Common myeloid progenitor, CD34-positive (primary cell): ENCODE data around the gene HOXB4. TPM values are rescaled to one million over a fixed set of nuclear protein-coding genes. Genes with fewer than 3 reads are reported as not detected.
A peak's percentile ranks its signal among the peaks of the same experiment; 100 is the strongest.

ENCODE experiments used
- CTCF ChIA-PET: fragments of 350-600 bp; sonication (Branson Sonifier 250); formaldehyde crosslinking; loops from one replicate; lab custom pipeline; 2021; ENCODE audit warnings: antibody characterized with exemption; lab: Charles Lee
- POLR2A ChIA-PET: fragments of 350-600 bp; sonication (Branson Sonifier 250); formaldehyde crosslinking; loops from one replicate; lab custom pipeline; 2021; ENCODE audit warnings: antibody characterized with exemption; lab: Charles Lee
- DNase-seq, 3 donors: peaks; one replicate each; pipeline versions ENCODE4 v3.0.0 to v3.0.0-alpha.2; 2013
- H3K27ac ChIP-seq, 2 experiments: 1 replicate in 1 of 2; 2 replicates in 1 of 2; pipeline ENCODE4 v1.7.0; 2013; ENCODE audit warnings: inconsistent platforms in 2 of 2, low read length in 2 of 2, mild to moderate bottlenecking in 2 of 2, low read depth in 1 of 2, moderate library complexity in 1 of 2; ENCODE audit not compliant: severe bottlenecking in 2 of 2, insufficient read depth in 1 of 2, poor library complexity in 1 of 2
- H3K27me3 ChIP-seq, 5 experiments: replicated peaks in 2 of 5; 1 replicate in 3 of 5; 2 replicates in 2 of 5; pipeline versions ENCODE4 v1.6.1 to v1.7.0; 2013; ENCODE audit warnings: low read length in 4 of 5, mild to moderate bottlenecking in 2 of 5, moderate library complexity in 2 of 5, inconsistent platforms in 1 of 5; ENCODE audit not compliant: insufficient read depth in 5 of 5, control insufficient read depth in 4 of 5
- H3K36me3 ChIP-seq, 4 experiments: 1 replicate in 2 of 4; 2 replicates in 2 of 4; pipeline versions ENCODE4 v1.6.1 to v1.7.0; 2013; ENCODE audit warnings: low read length in 3 of 4, control low read depth in 1 of 4, mild to moderate bottlenecking in 1 of 4; ENCODE audit not compliant: control insufficient read depth in 4 of 4, insufficient read depth in 4 of 4
- H3K4me1 ChIP-seq, 4 experiments: 1 replicate in 3 of 4; 2 replicates in 1 of 4; pipeline versions ENCODE4 v1.6.1 to v1.7.1; 2013; ENCODE audit warnings: low read length in 3 of 4, mild to moderate bottlenecking in 3 of 4, control low read depth in 1 of 4, inconsistent platforms in 1 of 4, moderate library complexity in 1 of 4; ENCODE audit not compliant: control insufficient read depth in 4 of 4, insufficient read depth in 4 of 4; ENCODE audit errors: control extremely low read depth in 1 of 4
- H3K4me3 ChIP-seq, 7 experiments: 1 replicate in 4 of 7; 2 replicates in 3 of 7; pipeline versions ENCODE4 v1.5.1 to v1.7.0; 2013; ENCODE audit warnings: mild to moderate bottlenecking in 7 of 7, low read length in 6 of 7, moderate library complexity in 6 of 7, inconsistent platforms in 2 of 7, low read depth in 2 of 7, control low read depth in 1 of 7; ENCODE audit not compliant: insufficient read depth in 4 of 7, control insufficient read depth in 1 of 7; ENCODE audit errors: extremely low read depth in 1 of 7
- H3K9me3 ChIP-seq, 5 experiments: 1 replicate in 4 of 5; 2 replicates in 1 of 5; pipeline versions ENCODE4 v1.6.1 to v1.7.1; 2013; ENCODE audit warnings: low read length in 4 of 5, mild to moderate bottlenecking in 2 of 5, inconsistent platforms in 1 of 5, low read depth in 1 of 5, moderate library complexity in 1 of 5; ENCODE audit not compliant: control insufficient read depth in 4 of 5, insufficient read depth in 2 of 5; ENCODE audit errors: control extremely low read depth in 1 of 5
- WGBS: methylation state at CpG from one replicate; pipeline ENCODE4 v1.1.5; 2013; ENCODE audit not compliant: insufficient coverage; 5-methylcytosine and 5-hydroxymethylcytosine counted together
- polyA plus RNA-seq: library from polyadenylated mRNA; unstranded; fragments of 120-200 nt; gene quantifications from one replicate; pipeline ENCODE4 v1.2.1, GENCODE V29; 2013

Gene HOXB4
- polyA plus RNA-seq = 5.4 TPM

- Histone ChIP-seq H3K27me3 (no peaks in the 10 kb centered on the region), H3K36me3 (peaks cover 0 to 9% (median 3%) of the 10 kb centered on the region in 4 experiments), H3K9me3 (no peaks in the 10 kb centered on the region), H3K27ac (peak within 1 kb of the TSS; percentile 54 to 91), H3K4me1 (peaks cover 7 to 88% (median 75%) of the 10 kb centered on the region in 4 experiments), H3K4me3 (peak within 1 kb of the TSS; percentile 50 to 86 (median 75))
- CTCF ChIA-PET = interaction anchor here (0.7 to 2.5 kb wide), 3 partner anchors 10 to 31 kb away, joined by 3 to 15 read pairs (median 4); no protein-coding TSS in a partner anchor
- POLR2A ChIA-PET = interaction anchor here (1.0 kb wide), 1 partner anchor 13 kb away, joined by 3 read pairs; no protein-coding TSS in a partner anchor
- peak; percentile 79 to 85 (median 84) for DNase-seq
- WGBS = under 1% methylated on average over 31 of the region's 58 CpGs
Measured at GRCh38 chr17:48577946-48578615, at the start of gene HOXB4. TSS of gene HOXB4 (minus strand) at chr17:48578350. CDS start at chr17:48578319, 31 bp downstream.

GRCh38 chr17:48627118-48627597, 49.0 kb upstream of the HOXB4 start:
- peaks cover 0 to 28% (median 24%) of the 10 kb centered on the region in 4 experiments for H3K4me1 ChIP-seq
- CTCF ChIA-PET = interaction anchor here (0.5 to 2.8 kb wide), 4 partner anchors 9 to 592 kb away, joined by 4 to 27 read pairs (median 6); partner anchors contain the start of gene HOXB8
- 55% methylated on average over 4 of the region's 5 CpGs for WGBS
- H3K36me3 ChIP-seq = no peaks in the 10 kb centered on the region
- POLR2A ChIA-PET = interaction anchor here (0.7 kb wide), 1 partner anchor 519 kb away, joined by 3 read pairs; no protein-coding TSS in a partner anchor
- DNase-seq = no peak
- H3K9me3 ChIP-seq = no peaks in the 10 kb centered on the region
- H3K27me3 ChIP-seq = peaks cover 18 to 99% (median 60%) of the 10 kb centered on the region in 5 experiments
- peak overlapping the region in 2 of 7 experiments; percentile 11 to 31 for H3K4me3 ChIP-seq
- peak overlapping the region in 1 of 2 experiments; percentile 76 for H3K27ac ChIP-seq

GRCh38 chr17:48626245-48627117, 48.3 kb upstream of the HOXB4 start, which contains the start of gene HOXB9:
TSS of gene HOXB9 (minus strand) at chr17:48626358. CDS start at chr17:48626269, 89 bp downstream.
- CTCF ChIA-PET = interaction anchor here (0.5 to 2.8 kb wide), 8 partner anchors 10 to 591 kb away, joined by 3 to 27 read pairs (median 4); partner anchors contain the start of gene HOXB8
- peak within 1 kb of the TSS in 1 of 2 experiments; percentile 79 for H3K27ac ChIP-seq
- 8% methylated on average over 18 of the region's 50 CpGs for WGBS

GRCh38 chr17:48625495-48626244, 47.5 kb upstream of the HOXB4 start:
- peak overlapping the region in 1 of 2 experiments; percentile 79 for H3K27ac ChIP-seq
- WGBS = 0% methylated on average over 57 of the region's 69 CpGs
- peak overlapping the region; percentile 15 to 73 (median 57) for H3K4me3 ChIP-seq
- DNase-seq = peak in 2 of 3 donors; percentile 60 to 72
- H3K9me3 ChIP-seq = no peaks in the 10 kb centered on the region
- H3K36me3 ChIP-seq = no peaks in the 10 kb centered on the region
- peaks cover 0 to 28% (median 24%) of the 10 kb centered on the region in 4 experiments for H3K4me1 ChIP-seq
- CTCF ChIA-PET = interaction anchor here (0.8 to 2.8 kb wide), 9 partner anchors 10 to 317 kb away, joined by 3 to 27 read pairs (median 4); partner anchors contain the start of gene HOXB8
- peaks cover 18 to 99% (median 64%) of the 10 kb centered on the region in 5 experiments for H3K27me3 ChIP-seq
- POLR2A ChIA-PET = interaction anchor here (0.7 to 1.0 kb wide), 2 partner anchors 11 to 365 kb away, joined by 3 read pairs; no protein-coding TSS in a partner anchor

More at GRCh38 chr17:48626245-48627117, 48.3 kb upstream of the HOXB4 start, which contains the start of gene HOXB9:
- Histone ChIP-seq H3K9me3 (no peaks in the 10 kb centered on the region), H3K27me3 (peaks cover 18 to 99% (median 60%) of the 10 kb centered on the region in 5 experiments), H3K4me3 (peak within 1 kb of the TSS; percentile 15 to 73 (median 57)), H3K36me3 (no peaks in the 10 kb centered on the region), H3K4me1 (peaks cover 0 to 28% (median 24%) of the 10 kb centered on the region in 4 experiments)
- POLR2A ChIA-PET = interaction anchor here (1.0 kb wide), 1 partner anchor 10 kb away, joined by 3 read pairs; no protein-coding TSS in a partner anchor
- peak; percentile 70 to 87 (median 86) for DNase-seq

GRCh38 chr17:48624544-48625494, 46.7 kb upstream of the HOXB4 start:
- 3% methylated on average over 43 of the region's 66 CpGs for WGBS
- no peaks in the 10 kb centered on the region for H3K36me3 ChIP-seq
- no peaks in the 10 kb centered on the region for H3K9me3 ChIP-seq
- H3K27me3 ChIP-seq = peaks cover 12 to 99% (median 62%) of the 10 kb centered on the region in 5 experiments
- CTCF ChIA-PET = interaction anchor here (0.8 to 3.0 kb wide), 13 partner anchors 9 to 316 kb away, joined by 3 to 27 read pairs (median 4); partner anchors contain the start of gene HOXB8
- H3K4me3 ChIP-seq = peak overlapping the region; percentile 15 to 73 (median 57)
- DNase-seq = peak; percentile 50 to 76 (median 72)
- peaks cover 0 to 28% (median 24%) of the 10 kb centered on the region in 4 experiments for H3K4me1 ChIP-seq
- peak overlapping the region in 1 of 2 experiments; percentile 79 for H3K27ac ChIP-seq
- POLR2A ChIA-PET = interaction anchor here (0.7 kb wide), 1 partner anchor 364 kb away, joined by 3 read pairs; no protein-coding TSS in a partner anchor
